HCT116 (cell line): Measurements from ENCODE around the gene MRFAP1L1. TPM values are rescaled to one million over a fixed set of nuclear protein-coding genes. Genes with fewer than 3 reads are reported as not detected.

Source experiments
- ATAC-seq: fragments of 200-7000 bp; cut with Tn5 transposase; 2 replicates; pipeline ENCODE4 v1.9.1; 2020; ENCODE audit warnings: mild to moderate bottlenecking, moderate library complexity
- BruUV-seq: library from RNA; stranded (reverse); fragments of 400-500 nt; replicated peaks from 2 replicates; lab custom pipeline; 2021; lab: Mats Ljungman, UMichigan
- CTCF ChIA-PET: fragments of 300-600 bp; sonication (Branson Sonifier 250); formaldehyde crosslinking; loops from one replicate; lab custom pipeline; 2021; ENCODE audit warnings: antibody characterized with exemption; lab: Charles Lee
- POLR2A ChIA-PET: fragments of 300-600, 350-600 bp; sonication (Branson Sonifier 250); formaldehyde crosslinking; loops from one replicate; lab custom pipeline; 2021; ENCODE audit warnings: antibody characterized with exemption; lab: Charles Lee
- RAD21 ChIA-PET, 2 experiments: fragments of 300-600 bp; sonication (Branson Sonifier 250); formaldehyde crosslinking; loops; one replicate each; lab custom pipeline; 2023; ENCODE audit warnings: low total read pairs in 2 of 2; ENCODE audit not compliant: uncharacterized antibody in 2 of 2, unreplicated experiment in 2 of 2, low non-redundant PET in 1 of 2; lab: Charles Lee
- DNase-seq: peaks from one replicate; pipeline ENCODE4 v3.0.0-alpha.2; 2010; ENCODE audit warnings: low read depth, low spot score
- H2AFZ ChIP-seq: fragments of 200-600 bp; shearing (Covaris generic), sonication (generic); 2 replicates; pipeline ENCODE4 v1.6.1; 2017; ENCODE audit warnings: low read depth, mixed run types, mixed read lengths, antibody characterized with exemption, low read length; ENCODE audit not compliant: poor library complexity, severe bottlenecking
- H3K27ac ChIP-seq: 2 replicates; pipeline ENCODE4 v1.5.1; 2012; ENCODE audit warnings: low read depth, low read length
- H3K27me3 ChIP-seq: fragments of 200-600 bp; sonication (generic); 2 replicates; pipeline ENCODE4 v1.6.1; 2016; ENCODE audit warnings: mixed run types, low read length, mixed read lengths; ENCODE audit not compliant: insufficient read depth
- H3K36me3 ChIP-seq, 2 experiments: fragments of 200-500 bp in 1 of 2; fragments of 200-600 bp in 1 of 2; sonication (Bioruptor generic) in 1 of 2; sonication (generic) in 1 of 2; 2 replicates each; pipeline versions ENCODE4 v1.5.1 to v1.6.1; 2014 to 2016; ENCODE audit warnings: low read length in 2 of 2, inconsistent platforms in 1 of 2, mixed read lengths in 1 of 2, mixed run types in 1 of 2; ENCODE audit not compliant: insufficient read depth in 2 of 2, control insufficient read depth in 1 of 2
- H3K4me1 ChIP-seq, 2 experiments: fragments of 200-600 bp in 1 of 2; sonication (generic) in 1 of 2; 2 replicates each; pipeline versions ENCODE4 v1.5.1 to v1.6.1; 2012 to 2017; ENCODE audit warnings: low read length in 2 of 2, inconsistent platforms in 1 of 2, mild to moderate bottlenecking in 1 of 2, mixed read lengths in 1 of 2, mixed run types in 1 of 2, moderate library complexity in 1 of 2; ENCODE audit not compliant: insufficient read depth in 2 of 2, control insufficient read depth in 1 of 2
- H3K4me2 ChIP-seq: fragments of 200-600 bp; sonication (generic); 2 replicates; pipeline ENCODE4 v1.6.1; 2017; ENCODE audit warnings: mixed run types, low read length, mixed read lengths
- H3K4me3 ChIP-seq, 2 experiments: fragments of 200-600 bp in 1 of 2; sonication (generic) in 1 of 2; replicated peaks in 1 of 2; 2 replicates each; pipeline ENCODE4 v1.5.1; 2011 to 2016; ENCODE audit warnings: low read length in 2 of 2, control low read depth in 1 of 2, low read depth in 1 of 2, mild to moderate bottlenecking in 1 of 2, mixed read lengths in 1 of 2, mixed run types in 1 of 2
- H3K79me2 ChIP-seq: fragments of 200-600 bp; sonication (generic); 2 replicates; pipeline ENCODE4 v1.6.1; 2017; ENCODE audit warnings: mild to moderate bottlenecking, mixed run types, low read length, moderate library complexity, mixed read lengths; ENCODE audit not compliant: insufficient read depth
- H3K9ac ChIP-seq: fragments of 200-600 bp; sonication (generic); 2 replicates; pipeline ENCODE4 v1.6.1; 2016; ENCODE audit warnings: low read length, mixed read lengths
- H3K9me2 ChIP-seq: fragments of 200-600 bp; sonication (generic), shearing (Covaris generic); 2 replicates; pipeline ENCODE4 v1.6.1; 2017; ENCODE audit warnings: mixed run types, mild to moderate bottlenecking, moderate library complexity; ENCODE audit not compliant: insufficient read depth
- H3K9me3 ChIP-seq, 2 experiments: fragments of 200-500 bp in 1 of 2; fragments of 200-600 bp in 1 of 2; sonication (Bioruptor generic) in 1 of 2; sonication (generic) in 1 of 2; 2 replicates each; pipeline ENCODE4 v1.6.1; 2014 to 2017; ENCODE audit warnings: low read length in 2 of 2, mixed read lengths in 2 of 2, inconsistent platforms in 1 of 2, low read depth in 1 of 2, mild to moderate bottlenecking in 1 of 2, mixed run types in 1 of 2, moderate library complexity in 1 of 2; ENCODE audit not compliant: control insufficient read depth in 1 of 2, insufficient read depth in 1 of 2
- H4K20me1 ChIP-seq: fragments of 200-600 bp; sonication (generic), shearing (Covaris generic); 2 replicates; pipeline ENCODE4 v1.6.1; 2017; ENCODE audit warnings: mixed run types, mild to moderate bottlenecking, moderate library complexity; ENCODE audit not compliant: insufficient read depth
- CEBPB ChIP-seq: IDR thresholded peaks from 2 replicates; pipeline ENCODE4 v1.6.1; 2012; ENCODE audit warnings: low read depth
- EGR1 ChIP-seq: IDR thresholded peaks from 2 replicates; pipeline ENCODE4 v1.6.1; 2012; ENCODE audit warnings: low read depth
- ELF1 ChIP-seq: IDR thresholded peaks from 2 replicates; pipeline ENCODE4 v1.6.1; 2012; ENCODE audit warnings: low read depth, borderline replicate concordance
- EZH2 ChIP-seq: fragments of 200-600 bp; sonication (generic); IDR thresholded peaks from 2 replicates; pipeline ENCODE4 v1.6.1; 2017; ENCODE audit warnings: antibody characterized with exemption, mixed run types
- EZH2phosphoT487 ChIP-seq: fragments of 200-600 bp; IDR thresholded peaks from 2 replicates; pipeline ENCODE4 v1.6.1; 2018; ENCODE audit warnings: antibody characterized with exemption, borderline replicate concordance
- FOSL1 ChIP-seq: IDR thresholded peaks from 2 replicates; pipeline ENCODE4 v1.6.1; 2012; ENCODE audit warnings: low read depth
- JUND ChIP-seq: IDR thresholded peaks from 2 replicates; pipeline ENCODE4 v1.6.1; 2012
- POLR2A ChIP-seq: IDR thresholded peaks from 2 replicates; pipeline ENCODE4 v1.7.0; 2011; ENCODE audit warnings: borderline replicate concordance; ENCODE audit not compliant: insufficient read depth, insufficient read length; ENCODE audit errors: extremely low read depth
- SIN3A ChIP-seq: IDR thresholded peaks from 2 replicates; pipeline ENCODE4 v1.6.1; 2012; ENCODE audit warnings: low read depth
- SP1 ChIP-seq: IDR thresholded peaks from 2 replicates; pipeline ENCODE4 v1.6.1; 2012; ENCODE audit warnings: low read depth
- SRF ChIP-seq: IDR thresholded peaks from 2 replicates; pipeline ENCODE4 v1.6.1; 2012; ENCODE audit warnings: low read depth
- TCF7L2 ChIP-seq: IDR thresholded peaks from 2 replicates; pipeline ENCODE4 v1.7.0; 2011; ENCODE audit warnings: borderline replicate concordance, inconsistent platforms; ENCODE audit not compliant: insufficient read depth, insufficient read length; ENCODE audit errors: extremely low read depth
- YY1 ChIP-seq: IDR thresholded peaks from 2 replicates; pipeline ENCODE4 v1.6.1; 2011; ENCODE audit warnings: low read length, low read depth, moderate library complexity, mild to moderate bottlenecking; ENCODE audit not compliant: insufficient replicate concordance; ENCODE audit errors: extremely low read depth
- ZNF274 ChIP-seq: fragments of 200-500 bp; sonication (Bioruptor generic); IDR thresholded peaks from 2 replicates; pipeline ENCODE4 v1.6.1; 2014; ENCODE audit warnings: mild to moderate bottlenecking, low read depth, low read length, inconsistent platforms
- intact Hi-C: fragments of 100-400 bp; cut with micrococcal nuclease; formaldehyde crosslinking; loops from 2 replicates; pipeline ENCODE4 v1.10.0; 2022
- total RNA-seq: library from RNA; stranded (reverse); gene quantifications from one replicate; pipeline ENCODE4 v1.2.1, GENCODE V29; 2021; ENCODE audit not compliant: unreplicated experiment
- TF ChIP-seq, protein P1 (sequence below): IDR thresholded peaks from 2 replicates; pipeline ENCODE4 v1.6.1; 2012
- TF ChIP-seq, protein P2 (sequence below): IDR thresholded peaks from 2 replicates; pipeline ENCODE4 v1.6.1; 2012; ENCODE audit warnings: low read depth
- TF ChIP-seq, protein P3 (sequence below): IDR thresholded peaks from 2 replicates; pipeline ENCODE4 v1.6.1; 2011; ENCODE audit warnings: mild to moderate bottlenecking, low read length, moderate library complexity; ENCODE audit not compliant: insufficient replicate concordance; ENCODE audit errors: extremely low read depth

The MRFAP1L1 gene
- total RNA-seq, 1 experiment from 2014 or later: 43.0 TPM

DNA sequence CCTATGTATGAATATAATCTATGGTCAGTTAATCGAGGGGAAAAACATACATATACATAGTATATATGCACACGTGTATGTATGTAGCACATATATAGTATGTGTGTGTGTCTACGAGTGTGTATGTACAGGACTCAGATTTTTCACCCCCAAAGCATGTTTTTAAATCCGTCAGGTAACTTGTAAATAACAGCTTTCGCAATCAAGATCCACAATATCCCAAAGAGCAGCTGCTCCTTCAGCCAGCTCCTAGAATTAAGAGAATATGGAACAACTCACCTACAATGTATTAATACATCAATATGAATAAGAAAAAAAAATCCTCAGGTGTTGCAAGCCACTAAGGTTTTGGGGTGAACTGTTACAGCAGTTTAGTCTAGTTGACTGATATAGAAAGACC is 3.5 kb downstream of the MRFAP1L1 start:
- intact Hi-C loops: no loop called here
- DNase-seq (no peak), ATAC-seq (no peak)
- H3K9me3 ChIP-seq: no peaks in the 10 kb centered on the region
- CTCF ChIA-PET: no interaction called here
- no peaks in the 10 kb centered on the region for H3K9me2 ChIP-seq
- TF ChIP-seq, protein P1, sequence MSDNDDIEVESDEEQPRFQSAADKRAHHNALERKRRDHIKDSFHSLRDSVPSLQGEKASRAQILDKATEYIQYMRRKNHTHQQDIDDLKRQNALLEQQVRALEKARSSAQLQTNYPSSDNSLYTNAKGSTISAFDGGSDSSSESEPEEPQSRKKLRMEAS: no peak
- TF ChIP-seq EZH2phosphoT487 (no peak), YY1 (no peak), JUND (no peak), CEBPB (no peak), EZH2 (no peak), TCF7L2 (no peak), ZNF274 (no peak), SP1 (no peak), SRF (no peak), ELF1 (no peak), FOSL1 (no peak), POLR2A (no peak), SIN3A (no peak), EGR1 (no peak)
- TF ChIP-seq, protein P2, sequence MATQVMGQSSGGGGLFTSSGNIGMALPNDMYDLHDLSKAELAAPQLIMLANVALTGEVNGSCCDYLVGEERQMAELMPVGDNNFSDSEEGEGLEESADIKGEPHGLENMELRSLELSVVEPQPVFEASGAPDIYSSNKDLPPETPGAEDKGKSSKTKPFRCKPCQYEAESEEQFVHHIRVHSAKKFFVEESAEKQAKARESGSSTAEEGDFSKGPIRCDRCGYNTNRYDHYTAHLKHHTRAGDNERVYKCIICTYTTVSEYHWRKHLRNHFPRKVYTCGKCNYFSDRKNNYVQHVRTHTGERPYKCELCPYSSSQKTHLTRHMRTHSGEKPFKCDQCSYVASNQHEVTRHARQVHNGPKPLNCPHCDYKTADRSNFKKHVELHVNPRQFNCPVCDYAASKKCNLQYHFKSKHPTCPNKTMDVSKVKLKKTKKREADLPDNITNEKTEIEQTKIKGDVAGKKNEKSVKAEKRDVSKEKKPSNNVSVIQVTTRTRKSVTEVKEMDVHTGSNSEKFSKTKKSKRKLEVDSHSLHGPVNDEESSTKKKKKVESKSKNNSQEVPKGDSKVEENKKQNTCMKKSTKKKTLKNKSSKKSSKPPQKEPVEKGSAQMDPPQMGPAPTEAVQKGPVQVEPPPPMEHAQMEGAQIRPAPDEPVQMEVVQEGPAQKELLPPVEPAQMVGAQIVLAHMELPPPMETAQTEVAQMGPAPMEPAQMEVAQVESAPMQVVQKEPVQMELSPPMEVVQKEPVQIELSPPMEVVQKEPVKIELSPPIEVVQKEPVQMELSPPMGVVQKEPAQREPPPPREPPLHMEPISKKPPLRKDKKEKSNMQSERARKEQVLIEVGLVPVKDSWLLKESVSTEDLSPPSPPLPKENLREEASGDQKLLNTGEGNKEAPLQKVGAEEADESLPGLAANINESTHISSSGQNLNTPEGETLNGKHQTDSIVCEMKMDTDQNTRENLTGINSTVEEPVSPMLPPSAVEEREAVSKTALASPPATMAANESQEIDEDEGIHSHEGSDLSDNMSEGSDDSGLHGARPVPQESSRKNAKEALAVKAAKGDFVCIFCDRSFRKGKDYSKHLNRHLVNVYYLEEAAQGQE: no peak
- TF ChIP-seq, protein P3, sequence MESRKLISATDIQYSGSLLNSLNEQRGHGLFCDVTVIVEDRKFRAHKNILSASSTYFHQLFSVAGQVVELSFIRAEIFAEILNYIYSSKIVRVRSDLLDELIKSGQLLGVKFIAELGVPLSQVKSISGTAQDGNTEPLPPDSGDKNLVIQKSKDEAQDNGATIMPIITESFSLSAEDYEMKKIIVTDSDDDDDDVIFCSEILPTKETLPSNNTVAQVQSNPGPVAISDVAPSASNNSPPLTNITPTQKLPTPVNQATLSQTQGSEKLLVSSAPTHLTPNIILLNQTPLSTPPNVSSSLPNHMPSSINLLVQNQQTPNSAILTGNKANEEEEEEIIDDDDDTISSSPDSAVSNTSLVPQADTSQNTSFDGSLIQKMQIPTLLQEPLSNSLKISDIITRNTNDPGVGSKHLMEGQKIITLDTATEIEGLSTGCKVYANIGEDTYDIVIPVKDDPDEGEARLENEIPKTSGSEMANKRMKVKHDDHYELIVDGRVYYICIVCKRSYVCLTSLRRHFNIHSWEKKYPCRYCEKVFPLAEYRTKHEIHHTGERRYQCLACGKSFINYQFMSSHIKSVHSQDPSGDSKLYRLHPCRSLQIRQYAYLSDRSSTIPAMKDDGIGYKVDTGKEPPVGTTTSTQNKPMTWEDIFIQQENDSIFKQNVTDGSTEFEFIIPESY: no peak
- peaks cover 48% of the 10 kb centered on the region for H3K79me2 ChIP-seq
- peaks cover 11 to 32% of the 10 kb centered on the region in 2 experiments for H3K4me1 ChIP-seq
- peaks cover 3 to 14% of the 10 kb centered on the region in 2 experiments; a peak in 3 of 4 replicates for H3K36me3 ChIP-seq
- no peak overlapping the region for H3K4me3 ChIP-seq
- RAD21 ChIA-PET: no interaction called here
- H3K9ac ChIP-seq: no peak overlapping the region
- no peaks in the 10 kb centered on the region for H3K27me3 ChIP-seq
- H3K27ac ChIP-seq: no peak overlapping the region
- H2AFZ ChIP-seq: no peak overlapping the region
- POLR2A ChIA-PET: interaction anchor here (0.9 kb wide), 1 partner anchor 16 kb away, joined by 3 read pairs; no protein-coding TSS in a partner anchor
- no TSS peak for BruUV-seq
- no peak overlapping the region for H3K4me2 ChIP-seq
- no peaks in the 10 kb centered on the region for H4K20me1 ChIP-seq
